Panc1 (cell line): Measurements from ENCODE around the gene STAT5A. TPM values are rescaled to one million over a fixed set of nuclear protein-coding genes. Genes with fewer than 3 reads are reported as not detected.

Experiments
- total RNA-seq: library from RNA; stranded (reverse); gene quantifications from one replicate; pipeline ENCODE4 v1.2.1, GENCODE V29; 2021; ENCODE audit not compliant: unreplicated experiment

STAT5A gene
- total RNA-seq, 1 experiment from 2014 or later = 26.7 TPM

Other genes starting within 250 kb of the STAT5A start
- gene C17orf113, start 237.9 kb upstream of the STAT5A start, total RNA-seq = 0.74 TPM
- gene ZNF385C, start 190.0 kb upstream of the STAT5A start, total RNA-seq = 0.21 TPM
- 9.7 TPM for gene DHX58, start 175.8 kb upstream of the STAT5A start, total RNA-seq
- 67.0 TPM for gene KAT2A, start 167.1 kb upstream of the STAT5A start, total RNA-seq
- not detected for gene HSPB9, start 165.7 kb upstream of the STAT5A start, total RNA-seq
- gene RAB5C, start 133.5 kb upstream of the STAT5A start, total RNA-seq = 141 TPM
- 1.5 TPM for gene KCNH4, start 107.4 kb upstream of the STAT5A start, total RNA-seq
- not detected for gene HCRT, start 103.0 kb upstream of the STAT5A start, total RNA-seq
- gene GHDC, start 94.0 kb upstream of the STAT5A start, total RNA-seq = 21.8 TPM
- 102 TPM for gene STAT5B, start 12.1 kb upstream of the STAT5A start, total RNA-seq
- 287 TPM for gene STAT3, start 99.9 kb downstream of the STAT5A start, total RNA-seq
- 315 TPM for gene CAVIN1, start 134.8 kb downstream of the STAT5A start, total RNA-seq
- gene ATP6V0A1, start 170.4 kb downstream of the STAT5A start, total RNA-seq = 53.4 TPM
- gene NAGLU, start 247.7 kb downstream of the STAT5A start, total RNA-seq = 33.5 TPM